Thymus (tissue), 11 donors: ENCODE results near the gene KRTAP22-2. TPM values are rescaled to one million over a fixed set of nuclear protein-coding genes. Genes with fewer than 3 reads are reported as not detected.

Experiments used
- DNase-seq, 9 donors: peaks; one replicate each; pipeline ENCODE4 v3.0.0-alpha.2; 2013; ENCODE audit warnings: low spot score in 9 of 9, low read depth in 6 of 9, missing footprints in 1 of 9
- H3K27ac ChIP-seq, 2 donors: one replicate each; pipeline ENCODE4 v1.5.1; 2013; ENCODE audit warnings: control low read depth in 1 of 2, low read depth in 1 of 2, low read length in 1 of 2, mild to moderate bottlenecking in 1 of 2, moderate library complexity in 1 of 2
- H3K27me3 ChIP-seq, 2 donors: one replicate each; pipeline ENCODE4 v1.5.1; 2013; ENCODE audit warnings: low read length in 1 of 2; ENCODE audit not compliant: control insufficient read depth in 2 of 2, insufficient read depth in 1 of 2
- H3K36me3 ChIP-seq, 2 donors: one replicate each; pipeline ENCODE4 v1.5.1; 2013; ENCODE audit warnings: low read length in 1 of 2, mild to moderate bottlenecking in 1 of 2, moderate library complexity in 1 of 2; ENCODE audit not compliant: control insufficient read depth in 2 of 2, insufficient read depth in 2 of 2
- H3K4me1 ChIP-seq, 2 donors: one replicate each; pipeline ENCODE4 v1.5.1; 2013; ENCODE audit warnings: low read length in 2 of 2; ENCODE audit not compliant: control insufficient read depth in 2 of 2, insufficient read depth in 2 of 2
- H3K4me3 ChIP-seq, 2 donors: one replicate each; pipeline ENCODE4 v1.5.1; 2013; ENCODE audit warnings: low read length in 2 of 2, control low read depth in 1 of 2, mild to moderate bottlenecking in 1 of 2
- H3K9me3 ChIP-seq, 2 donors: one replicate each; pipeline ENCODE4 v1.5.1; 2013; ENCODE audit warnings: low read length in 1 of 2, mild to moderate bottlenecking in 1 of 2; ENCODE audit not compliant: control insufficient read depth in 2 of 2, insufficient read depth in 1 of 2
- WGBS: extraction: QIAGEN DNeasy Blood & Tissue Kit; methylation state at CpG from one replicate; pipeline ENCODE4 v1.1.7; 2013; 5-methylcytosine and 5-hydroxymethylcytosine counted together
- polyA plus RNA-seq: library from polyadenylated mRNA; stranded (reverse); fragments of 200-250 nt; gene quantifications from one replicate; pipeline ENCODE4 v1.2.3, GENCODE V29; 2013
- total RNA-seq: library from RNA; stranded (reverse); fragments of 120-200 nt; gene quantifications from one replicate; pipeline ENCODE4 v1.2.4, GENCODE V29; 2013
- donor health status: healthy.

KRTAP22-2 gene
- total and polyA plus RNA-seq, 2 donors: not detected

- Histone ChIP-seq H3K4me1 (no peaks in the 10 kb centered on the region), H3K27ac (no peak overlapping the region), H3K4me3 (no peak overlapping the region), H3K9me3 (no peaks in the 10 kb centered on the region), H3K27me3 (no peaks in the 10 kb centered on the region), H3K36me3 (no peaks in the 10 kb centered on the region)
- DNase-seq: no peak
- 58% methylated on average over 3 of the region's 3 CpGs for WGBS
Measured at GRCh38 chr21:30580132-30580531, 10.1 kb downstream of the KRTAP22-2 start.

GRCh38 chr21:30579346-30579745 is 10.9 kb downstream of the KRTAP22-2 start:
- no peaks in the 10 kb centered on the region for H3K36me3 ChIP-seq
- H3K27ac ChIP-seq: no peak overlapping the region
- no peak overlapping the region for H3K4me3 ChIP-seq
- H3K9me3 ChIP-seq: no peaks in the 10 kb centered on the region
- WGBS: 79% methylated on average over 1 of the region's 1 CpG
- no peaks in the 10 kb centered on the region for H3K27me3 ChIP-seq
- DNase-seq: no peak
- H3K4me1 ChIP-seq: no peaks in the 10 kb centered on the region

- DNase-seq: no peak
- Histone ChIP-seq H3K4me1 (no peaks in the 10 kb centered on the region), H3K4me3 (no peak overlapping the region), H3K27me3 (no peaks in the 10 kb centered on the region), H3K9me3 (no peaks in the 10 kb centered on the region), H3K36me3 (no peaks in the 10 kb centered on the region), H3K27ac (no peak overlapping the region)
Measured at GRCh38 chr21:30577766-30578165, 12.4 kb downstream of the KRTAP22-2 start.

GRCh38 chr21:30567617-30568016 is 22.6 kb downstream of the KRTAP22-2 start:
- Histone ChIP-seq H3K4me3 (no peak overlapping the region), H3K27me3 (no peaks in the 10 kb centered on the region), H3K9me3 (no peaks in the 10 kb centered on the region), H3K36me3 (no peaks in the 10 kb centered on the region), H3K27ac (no peak overlapping the region), H3K4me1 (no peaks in the 10 kb centered on the region)
- no peak for DNase-seq

- WGBS: 96% methylated on average over 2 of the region's 2 CpGs
- no peaks in the 10 kb centered on the region for H3K27me3 ChIP-seq
- DNase-seq: no peak
Measured at GRCh38 chr21:30563630-30564029, 26.6 kb downstream of the KRTAP22-2 start.

GRCh38 chr21:30563072-30563471 is 27.1 kb downstream of the KRTAP22-2 start:
- 89% methylated on average over 6 of the region's 6 CpGs for WGBS
- no peaks in the 10 kb centered on the region for H3K4me1 ChIP-seq
- no peaks in the 10 kb centered on the region for H3K9me3 ChIP-seq
- H3K27me3 ChIP-seq: no peaks in the 10 kb centered on the region
- DNase-seq: no peak
- no peak overlapping the region for H3K27ac ChIP-seq
- no peaks in the 10 kb centered on the region for H3K36me3 ChIP-seq
- H3K4me3 ChIP-seq: no peak overlapping the region

More at GRCh38 chr21:30563630-30564029, 26.6 kb downstream of the KRTAP22-2 start:
- Histone ChIP-seq H3K27ac (no peak overlapping the region), H3K4me1 (no peaks in the 10 kb centered on the region), H3K4me3 (no peak overlapping the region), H3K9me3 (no peaks in the 10 kb centered on the region), H3K36me3 (no peaks in the 10 kb centered on the region)

GRCh38 chr21:30561957-30562356 is 28.2 kb downstream of the KRTAP22-2 start:
- Histone ChIP-seq H3K27me3 (no peaks in the 10 kb centered on the region), H3K27ac (no peak overlapping the region), H3K9me3 (no peaks in the 10 kb centered on the region), H3K36me3 (no peaks in the 10 kb centered on the region), H3K4me3 (no peak overlapping the region), H3K4me1 (no peaks in the 10 kb centered on the region)
- no peak for DNase-seq
- WGBS: 91% methylated on average over 2 of the region's 2 CpGs

GRCh38 chr21:30561264-30561895 is 28.8 kb downstream of the KRTAP22-2 start, which contains the start of gene KRTAP19-7:
Gene KRTAP19-7, minus strand, starts transcription at chr21:30561314. Its CDS starts 25 bp downstream, at chr21:30561289.
- Histone ChIP-seq H3K36me3 (no peaks in the 10 kb centered on the region), H3K4me1 (no peaks in the 10 kb centered on the region), H3K9me3 (no peaks in the 10 kb centered on the region), H3K27me3 (no peaks in the 10 kb centered on the region), H3K27ac (no peak within 1 kb of the TSS), H3K4me3 (no peak within 1 kb of the TSS)
- no peak for DNase-seq
- WGBS: 71% methylated on average over 2 of the region's 2 CpGs

- Histone ChIP-seq H3K27ac (no peak overlapping the region), H3K4me3 (no peak overlapping the region), H3K27me3 (no peaks in the 10 kb centered on the region), H3K4me1 (no peaks in the 10 kb centered on the region), H3K9me3 (no peaks in the 10 kb centered on the region), H3K36me3 (no peaks in the 10 kb centered on the region)
- DNase-seq: no peak
- WGBS: 62% methylated on average over 2 of the region's 2 CpGs
Measured at GRCh38 chr21:30555095-30555494, 35.1 kb downstream of the KRTAP22-2 start.
